Hepatocyte (in vitro differentiated cells): ENCODE data around the gene ATOH8. TPM values are rescaled to one million over a fixed set of nuclear protein-coding genes. Genes with fewer than 3 reads are reported as not detected.

Source experiments
- DNase-seq: peaks from one replicate; pipeline ENCODE4 v3.0.0-alpha.2; 2016; ENCODE audit warnings: low spot score
- H2AFZ ChIP-seq: fragments of 200-600 bp; sonication (generic); 2 replicates; pipeline ENCODE4 v1.6.0; 2016; ENCODE audit warnings: antibody characterized with exemption, mild to moderate bottlenecking
- H3K27ac ChIP-seq: fragments of 200-600 bp; sonication (generic); 2 replicates; pipeline ENCODE4 v1.5.1; 2016; ENCODE audit warnings: mild to moderate bottlenecking
- H3K27me3 ChIP-seq: fragments of 200-600 bp; sonication (generic); 2 replicates; pipeline ENCODE4 v1.6.1; 2016
- H3K36me3 ChIP-seq: fragments of 200-600 bp; sonication (generic); replicated peaks from 2 replicates; pipeline ENCODE4 v1.5.1; 2016; ENCODE audit warnings: low read depth; ENCODE audit not compliant: insufficient read depth
- H3K4me1 ChIP-seq: fragments of 200-600 bp; sonication (generic); 2 replicates; pipeline ENCODE4 v1.5.1; 2016; ENCODE audit warnings: mild to moderate bottlenecking, moderate library complexity; ENCODE audit not compliant: insufficient read depth
- H3K4me2 ChIP-seq: fragments of 200-600 bp; sonication (generic); 2 replicates; pipeline ENCODE4 v1.6.0; 2016
- H3K4me3 ChIP-seq: fragments of 200-600 bp; sonication (generic); 2 replicates; pipeline ENCODE4 v1.5.1; 2016; ENCODE audit warnings: mild to moderate bottlenecking
- H3K79me2 ChIP-seq: fragments of 200-600 bp; sonication (generic); 2 replicates; pipeline ENCODE4 v1.6.0; 2017; ENCODE audit warnings: mild to moderate bottlenecking
- H3K9me2 ChIP-seq: fragments of 200-600 bp; sonication (generic); replicated peaks from 2 replicates; pipeline ENCODE4 v1.6.0; 2017; ENCODE audit warnings: mild to moderate bottlenecking; ENCODE audit not compliant: insufficient read depth
- H3K9me3 ChIP-seq: fragments of 200-600 bp; sonication (generic); 2 replicates; pipeline ENCODE4 v1.5.1; 2016; ENCODE audit warnings: low read depth, mild to moderate bottlenecking
- H4K20me1 ChIP-seq: fragments of 200-600 bp; sonication (generic); 2 replicates; pipeline ENCODE4 v1.6.0; 2016; ENCODE audit warnings: mild to moderate bottlenecking; ENCODE audit not compliant: insufficient read depth, poor library complexity, severe bottlenecking
- EZH2 ChIP-seq: fragments of 200-600 bp; sonication (generic); IDR thresholded peaks from 2 replicates; pipeline ENCODE4 v1.6.1; 2016; ENCODE audit warnings: antibody characterized with exemption, mild to moderate bottlenecking, borderline replicate concordance
- EZH2phosphoT487 ChIP-seq: fragments of 200-600 bp; sonication (generic); IDR thresholded peaks from one replicate; pipeline ENCODE4 v1.6.1; 2018; ENCODE audit warnings: antibody characterized with exemption, mild to moderate bottlenecking, low read depth, moderate library complexity; ENCODE audit not compliant: unreplicated experiment, severe bottlenecking
- WGBS: methylation state at CpG from one replicate; pipeline ENCODE4 v1.1.6; 2016; ENCODE audit warnings: low lambda C conversion rate; ENCODE audit errors: missing lambda C conversion rate; 5-methylcytosine and 5-hydroxymethylcytosine counted together
- polyA plus RNA-seq: library from polyadenylated mRNA; unstranded; fragments of >200 nt; fragmentation: Nextera tagmentation; extraction: Ambion mirVana; gene quantifications from 2 replicates; pipeline ENCODE4 v1.2.1, GENCODE V29; 2016
- total RNA-seq: library from RNA; depleted of rRNA; stranded (reverse); fragments of >200 nt; gene quantifications from 2 replicates; pipeline ENCODE4 v1.2.3, GENCODE V29; 2014
- TF ChIP-seq, protein P1 (sequence below): fragments of 200-600 bp; sonication (generic); IDR thresholded peaks from 2 replicates; pipeline ENCODE4 v1.5.1; 2016; ENCODE audit warnings: antibody characterized with exemption, mild to moderate bottlenecking; ENCODE audit not compliant: poor library complexity

The ATOH8 gene
- total and polyA plus RNA-seq, 2 experiments from 2014 or later = 1.3 to 2.0 TPM

DNA sequence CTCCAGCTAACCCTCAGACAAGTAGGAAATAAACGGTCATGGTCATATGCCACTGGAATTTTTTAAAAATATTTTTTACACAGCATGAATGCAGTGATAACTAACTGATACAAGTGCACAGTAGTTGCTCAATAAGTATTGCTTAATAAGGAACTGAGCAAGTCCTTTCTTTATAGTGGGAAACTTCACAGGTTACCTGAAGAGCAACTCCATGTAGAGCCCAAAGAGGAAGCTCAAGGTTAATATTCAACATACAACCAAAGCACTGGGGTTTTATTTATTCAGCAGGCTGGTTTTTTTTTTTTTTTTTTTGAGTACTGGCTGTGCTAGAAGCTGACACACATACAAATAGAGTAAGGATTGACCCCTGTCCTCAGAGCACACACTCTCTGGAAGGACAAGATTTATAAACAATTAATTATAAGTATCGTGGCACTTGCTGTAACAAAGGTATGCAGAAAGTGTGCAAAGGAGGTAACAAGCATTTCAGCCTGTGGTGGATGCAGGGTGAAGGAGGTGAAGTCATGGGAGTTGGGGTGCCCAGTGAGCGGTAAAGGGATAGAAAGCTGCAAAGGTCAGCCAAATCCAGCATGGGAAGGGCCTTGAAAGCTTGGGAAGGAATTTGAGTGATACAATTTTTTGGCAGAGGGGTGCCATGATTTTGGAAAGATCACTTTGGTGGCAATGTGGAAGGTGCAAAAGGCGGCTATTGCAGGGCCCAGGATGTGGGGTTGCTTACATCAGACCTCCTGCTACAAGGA, 52.7 kb downstream of the ATOH8 start:
- H3K9me2 ChIP-seq = no peaks in the 10 kb centered on the region
- no peak overlapping the region for H3K4me2 ChIP-seq
- peak; percentile 51 for DNase-seq
- H3K9me3 ChIP-seq = no peaks in the 10 kb centered on the region
- H4K20me1 ChIP-seq = no peaks in the 10 kb centered on the region
- 79% methylated on average over 4 of the region's 4 CpGs for WGBS
- H3K36me3 ChIP-seq = no peaks in the 10 kb centered on the region
- H3K79me2 ChIP-seq = no peaks in the 10 kb centered on the region
- no peak for TF ChIP-seq EZH2phosphoT487
- TF ChIP-seq, protein P1, sequence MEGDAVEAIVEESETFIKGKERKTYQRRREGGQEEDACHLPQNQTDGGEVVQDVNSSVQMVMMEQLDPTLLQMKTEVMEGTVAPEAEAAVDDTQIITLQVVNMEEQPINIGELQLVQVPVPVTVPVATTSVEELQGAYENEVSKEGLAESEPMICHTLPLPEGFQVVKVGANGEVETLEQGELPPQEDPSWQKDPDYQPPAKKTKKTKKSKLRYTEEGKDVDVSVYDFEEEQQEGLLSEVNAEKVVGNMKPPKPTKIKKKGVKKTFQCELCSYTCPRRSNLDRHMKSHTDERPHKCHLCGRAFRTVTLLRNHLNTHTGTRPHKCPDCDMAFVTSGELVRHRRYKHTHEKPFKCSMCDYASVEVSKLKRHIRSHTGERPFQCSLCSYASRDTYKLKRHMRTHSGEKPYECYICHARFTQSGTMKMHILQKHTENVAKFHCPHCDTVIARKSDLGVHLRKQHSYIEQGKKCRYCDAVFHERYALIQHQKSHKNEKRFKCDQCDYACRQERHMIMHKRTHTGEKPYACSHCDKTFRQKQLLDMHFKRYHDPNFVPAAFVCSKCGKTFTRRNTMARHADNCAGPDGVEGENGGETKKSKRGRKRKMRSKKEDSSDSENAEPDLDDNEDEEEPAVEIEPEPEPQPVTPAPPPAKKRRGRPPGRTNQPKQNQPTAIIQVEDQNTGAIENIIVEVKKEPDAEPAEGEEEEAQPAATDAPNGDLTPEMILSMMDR = no peak
- no peak for TF ChIP-seq EZH2
- no peak overlapping the region for H3K4me3 ChIP-seq
- peaks cover 11% of the 10 kb centered on the region for H3K4me1 ChIP-seq
- H2AFZ ChIP-seq = no peak overlapping the region
- no peak overlapping the region for H3K27ac ChIP-seq
- no peaks in the 10 kb centered on the region for H3K27me3 ChIP-seq

DNA sequence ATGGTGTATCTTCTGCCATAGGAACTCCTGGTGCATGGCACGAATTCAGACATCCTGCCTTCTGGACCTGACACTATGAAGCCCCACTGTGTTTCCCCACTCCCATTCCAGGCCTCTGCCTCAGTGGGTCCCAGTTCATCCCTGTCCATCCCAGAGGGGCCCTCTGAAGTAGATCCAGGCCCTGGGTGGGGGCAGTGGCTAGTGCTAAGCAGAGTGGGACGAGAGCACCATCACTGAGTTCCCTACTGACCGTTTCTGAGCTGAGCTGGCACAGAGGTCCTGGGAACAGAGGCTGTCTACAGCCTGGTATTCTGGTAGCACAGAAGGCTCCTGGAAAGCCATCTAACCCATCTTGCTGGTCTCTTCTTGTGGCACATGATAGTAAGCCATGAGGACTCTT, 54.0 kb downstream of the ATOH8 start:
- no peak overlapping the region for H2AFZ ChIP-seq
- WGBS = 100% methylated on average over 3 of the region's 3 CpGs
- H3K27ac ChIP-seq = no peak overlapping the region
- no peaks in the 10 kb centered on the region for H3K9me3 ChIP-seq
- H3K9me2 ChIP-seq = no peaks in the 10 kb centered on the region
- H3K27me3 ChIP-seq = no peaks in the 10 kb centered on the region
- H3K4me3 ChIP-seq = no peak overlapping the region
- no peaks in the 10 kb centered on the region for H3K36me3 ChIP-seq
- no peak overlapping the region for H3K4me2 ChIP-seq
- no peak for DNase-seq
- H3K4me1 ChIP-seq = peaks cover 13% of the 10 kb centered on the region
- TF ChIP-seq, protein P1 = no peak
- no peak for TF ChIP-seq EZH2
- TF ChIP-seq EZH2phosphoT487 = no peak
- H3K79me2 ChIP-seq = no peaks in the 10 kb centered on the region
- H4K20me1 ChIP-seq = no peaks in the 10 kb centered on the region

DNA sequence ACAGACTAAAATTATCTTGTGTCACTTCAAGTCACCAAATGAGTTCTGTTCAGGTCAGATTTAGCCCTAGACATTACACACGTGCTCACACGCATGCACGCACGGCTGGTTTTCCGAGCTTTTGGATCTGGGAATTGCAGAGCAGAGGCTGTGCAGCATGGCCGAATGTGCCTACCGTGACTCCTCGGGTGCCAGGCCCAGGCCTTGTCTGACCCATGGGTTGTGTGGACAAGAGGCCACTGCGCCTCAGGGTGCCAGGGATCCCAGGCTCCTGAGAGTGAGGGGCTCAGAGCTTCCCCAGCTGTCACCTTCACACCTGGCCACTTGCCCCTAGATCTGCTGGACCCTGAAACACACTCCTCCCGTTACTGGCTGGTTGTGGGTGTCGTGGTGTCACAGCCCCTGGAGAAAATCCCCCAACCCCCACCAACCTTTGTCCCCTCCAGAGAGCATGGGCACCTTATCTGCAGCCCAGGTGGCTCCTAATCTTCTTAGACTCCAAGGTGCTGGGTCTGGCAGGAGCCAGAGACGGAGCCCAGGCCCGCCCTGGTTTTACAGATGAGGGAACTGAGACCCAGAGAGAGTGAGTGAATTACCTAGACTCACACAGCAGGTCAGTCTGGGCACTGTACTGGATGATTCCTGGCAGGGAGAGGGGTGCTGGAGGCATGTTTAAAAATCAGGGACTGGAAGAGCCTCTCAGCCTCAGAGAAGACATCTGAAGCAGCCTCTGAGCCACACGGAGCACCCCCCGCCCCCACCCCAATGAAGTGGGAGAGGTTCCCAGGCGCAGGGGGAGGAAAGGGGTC, 56.8 kb downstream of the ATOH8 start:
- peak overlapping the region; percentile 75 for H3K27ac ChIP-seq
- peak overlapping the region; percentile 64 for H3K4me2 ChIP-seq
- H4K20me1 ChIP-seq = no peaks in the 10 kb centered on the region
- peaks cover 13% of the 10 kb centered on the region for H3K4me1 ChIP-seq
- H3K36me3 ChIP-seq = no peaks in the 10 kb centered on the region
- no peaks in the 10 kb centered on the region for H3K9me3 ChIP-seq
- 70% methylated on average over 14 of the region's 16 CpGs for WGBS
- TF ChIP-seq EZH2phosphoT487 (no peak), EZH2 (no peak)
- TF ChIP-seq, protein P1 = no peak
- no peak overlapping the region for H2AFZ ChIP-seq
- no peaks in the 10 kb centered on the region for H3K9me2 ChIP-seq
- H3K4me3 ChIP-seq = no peak overlapping the region
- H3K79me2 ChIP-seq = no peaks in the 10 kb centered on the region
- H3K27me3 ChIP-seq = no peaks in the 10 kb centered on the region
- DNase-seq = peak; percentile 17
